Activated CD4-positive, alpha-beta T cell treated with anti-CD3 and anti-CD28 coated beads for 48 hours (primary cell): ENCODE results near the gene SEL1L.
"Not testable (repeated sequence)": the region's sequence is repeated elsewhere in the genome, so short reads cannot be mapped to it uniquely, and the experiment has no call there.

Source experiments
- DNase-seq: peaks from one replicate; pipeline ENCODE4 v3.0.0-alpha.2; 2020

SEL1L gene

GRCh38 chr14:81440041-81440440 lies 93.6 kb downstream of the SEL1L start:
- no peak for DNase-seq

GRCh38 chr14:81437244-81437643 lies 96.4 kb downstream of the SEL1L start:
- DNase-seq: no peak

- peak; percentile 63 for DNase-seq
Measured at GRCh38 chr14:81436296-81437138, 97.1 kb downstream of the SEL1L start.

- DNase-seq: peak; percentile 40
Measured at GRCh38 chr14:81435391-81436295, 98.0 kb downstream of the SEL1L start.

- no peak for DNase-seq
Measured at GRCh38 chr14:81435048-81435390, 98.6 kb downstream of the SEL1L start.

GRCh38 chr14:81434230-81434629 lies 99.4 kb downstream of the SEL1L start:
- no peak for DNase-seq

- no peak for DNase-seq
Measured at GRCh38 chr14:81433378-81433777, 100.3 kb downstream of the SEL1L start.

- DNase-seq: no peak
Measured at GRCh38 chr14:81432219-81432661, 101.4 kb downstream of the SEL1L start.

GRCh38 chr14:81430235-81430634 lies 103.4 kb downstream of the SEL1L start:
- no peak for DNase-seq

- DNase-seq: not testable (repeated sequence)
Measured at GRCh38 chr14:81429749-81430148, 103.9 kb downstream of the SEL1L start.

GRCh38 chr14:81429028-81429427 lies 104.6 kb downstream of the SEL1L start:
- no peak for DNase-seq

- no peak for DNase-seq
Measured at GRCh38 chr14:81427348-81428058, 106.2 kb downstream of the SEL1L start.

GRCh38 chr14:81423504-81423903 lies 110.1 kb downstream of the SEL1L start:
- no peak for DNase-seq
